Subcutaneous adipose tissue (tissue), 4 donors: ENCODE results near the gene OSTM1. TPM values are rescaled to one million over a fixed set of nuclear protein-coding genes. Genes with fewer than 3 reads are reported as not detected.

ENCODE experiments used
- CTCF ChIP-seq: fragments of 450-650 bp; IDR thresholded peaks from one replicate; pipeline ENCODE4 v1.5.1; 2016; ENCODE audit warnings: low read depth, mild to moderate bottlenecking, control low read depth, antibody characterized with exemption, moderate library complexity
- total RNA-seq, 4 donors: library from RNA; depleted of rRNA; stranded (reverse); fragments of >200 nt; gene quantifications; one replicate each; pipeline ENCODE4 v1.1.0, GENCODE V29; 2016

The OSTM1 gene, protein sequence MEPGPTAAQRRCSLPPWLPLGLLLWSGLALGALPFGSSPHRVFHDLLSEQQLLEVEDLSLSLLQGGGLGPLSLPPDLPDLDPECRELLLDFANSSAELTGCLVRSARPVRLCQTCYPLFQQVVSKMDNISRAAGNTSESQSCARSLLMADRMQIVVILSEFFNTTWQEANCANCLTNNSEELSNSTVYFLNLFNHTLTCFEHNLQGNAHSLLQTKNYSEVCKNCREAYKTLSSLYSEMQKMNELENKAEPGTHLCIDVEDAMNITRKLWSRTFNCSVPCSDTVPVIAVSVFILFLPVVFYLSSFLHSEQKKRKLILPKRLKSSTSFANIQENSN
- 100 to 1,000 TPM in 1 of 4 donors, 10 to 100 TPM in 3; 46.1 to 101 (median 69.4) TPM for total RNA-seq

GRCh38 chr6:108074359-108075144 is at the start of gene OSTM1:
OSTM1 (minus strand) TSS chr6:108074741; CDS start chr6:108074651, 90 bp downstream.
- no peak for TF ChIP-seq CTCF

- no peak for TF ChIP-seq CTCF
These were observed 49.4 kb upstream of the OSTM1 start for GRCh38 chr6:108123946-108124345.

- TF ChIP-seq CTCF, result no peak
These were observed 49.0 kb upstream of the OSTM1 start for GRCh38 chr6:108123481-108123929.

DNA sequence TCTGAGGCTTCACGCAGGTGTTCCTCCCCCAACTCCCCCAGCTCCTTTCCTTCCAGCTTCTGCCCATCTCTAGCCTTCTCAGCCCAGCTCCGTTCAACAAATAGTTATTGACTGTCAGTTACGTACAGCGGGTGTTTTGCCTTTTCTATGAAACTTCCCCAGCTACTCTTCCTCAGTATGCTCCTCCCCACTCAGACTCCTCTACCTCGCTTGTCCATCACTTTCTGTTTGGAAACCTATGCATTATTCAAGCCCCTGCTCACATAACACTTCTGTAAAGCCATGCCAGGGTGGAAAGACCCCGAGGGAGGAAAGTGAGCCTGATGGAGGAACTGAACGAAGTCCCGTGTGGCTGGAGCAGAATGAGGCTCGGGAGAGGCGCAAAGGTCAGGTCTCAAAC is 47.1 kb upstream of the OSTM1 start:
- no peak for TF ChIP-seq CTCF

DNA sequence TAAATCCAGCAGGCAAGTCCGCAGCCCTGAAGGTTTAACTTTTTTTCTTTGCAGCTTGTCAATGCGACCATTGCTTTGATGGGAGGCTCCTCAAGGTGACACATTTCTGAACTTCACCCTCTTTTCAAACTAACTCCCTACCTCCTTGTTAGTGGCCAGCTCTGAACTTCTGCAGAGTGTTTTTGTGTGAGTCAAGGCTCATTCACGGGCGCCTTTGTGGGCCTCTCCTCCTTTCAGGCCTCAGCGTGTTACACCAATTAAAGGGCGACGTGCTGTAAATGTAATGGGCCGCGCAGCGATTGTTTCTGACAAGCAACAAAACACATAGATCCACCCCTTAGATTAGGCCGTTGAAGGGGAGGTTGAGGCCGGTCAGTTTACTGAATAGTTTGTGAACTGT is 45.8 kb upstream of the OSTM1 start:
- TF ChIP-seq CTCF, result no peak

- TF ChIP-seq CTCF, result no peak
These were observed 45.2 kb upstream of the OSTM1 start for GRCh38 chr6:108119769-108120141.
